GM11168 (cell line): Measurements from ENCODE around the gene RORC.

Experiments used
- in situ Hi-C: fragments of 300-500 bp; cut with MboI; formaldehyde crosslinking; loops from one replicate; pipeline ENCODE4 v1.12.0; 2022; ENCODE audit warnings: low sequenced_read_pairs; ENCODE audit not compliant: unreplicated experiment

Gene RORC

DNA sequence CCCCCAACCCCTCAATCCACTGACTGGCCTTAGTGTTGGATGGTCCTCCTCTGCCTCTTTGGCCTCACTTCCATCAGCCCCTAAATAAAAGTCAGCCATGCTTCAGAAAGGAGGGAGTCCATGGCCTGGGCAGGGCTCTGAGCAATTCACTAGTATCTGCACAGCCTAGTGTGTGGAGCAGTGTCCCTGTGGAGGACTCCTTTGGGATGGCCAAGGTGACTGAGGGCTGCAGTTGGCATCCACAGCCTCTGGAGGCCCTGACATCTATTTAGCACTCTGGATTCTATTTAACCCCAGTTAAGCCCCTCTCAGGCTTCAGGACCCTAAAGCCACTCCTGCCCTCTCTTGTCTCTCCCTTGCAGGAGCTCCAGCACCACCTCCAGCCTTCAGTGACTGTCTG, 18.3 kb upstream of the RORC start:
- in situ Hi-C loops = no loop called here

DNA sequence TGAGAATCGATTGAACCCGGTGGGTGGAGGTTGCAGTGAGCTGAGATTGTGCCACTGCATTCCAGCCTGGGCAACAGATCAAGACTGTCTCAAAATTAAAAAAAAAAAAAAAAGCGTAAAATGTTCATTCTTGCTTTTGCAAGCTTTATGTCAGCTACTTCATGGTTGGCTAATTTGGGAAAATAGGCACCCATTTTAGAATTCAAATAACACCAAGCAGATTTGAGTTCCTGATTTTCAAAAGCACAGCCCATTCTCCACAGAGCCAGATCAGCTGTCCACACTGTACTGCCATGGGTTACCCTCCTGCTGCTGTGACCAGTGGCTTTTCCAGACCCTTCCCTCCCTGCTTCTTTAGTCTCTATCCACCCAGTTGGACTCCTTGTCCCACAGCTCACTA, 17.5 kb upstream of the RORC start:
- in situ Hi-C loops = no loop called here

GRCh38 chr1:151847867-151848596, 16.4 kb upstream of the RORC start:
- in situ Hi-C loops = no loop called here

- in situ Hi-C loops = no loop called here
These were observed 15.2 kb upstream of the RORC start for GRCh38 chr1:151846686-151847237.

DNA sequence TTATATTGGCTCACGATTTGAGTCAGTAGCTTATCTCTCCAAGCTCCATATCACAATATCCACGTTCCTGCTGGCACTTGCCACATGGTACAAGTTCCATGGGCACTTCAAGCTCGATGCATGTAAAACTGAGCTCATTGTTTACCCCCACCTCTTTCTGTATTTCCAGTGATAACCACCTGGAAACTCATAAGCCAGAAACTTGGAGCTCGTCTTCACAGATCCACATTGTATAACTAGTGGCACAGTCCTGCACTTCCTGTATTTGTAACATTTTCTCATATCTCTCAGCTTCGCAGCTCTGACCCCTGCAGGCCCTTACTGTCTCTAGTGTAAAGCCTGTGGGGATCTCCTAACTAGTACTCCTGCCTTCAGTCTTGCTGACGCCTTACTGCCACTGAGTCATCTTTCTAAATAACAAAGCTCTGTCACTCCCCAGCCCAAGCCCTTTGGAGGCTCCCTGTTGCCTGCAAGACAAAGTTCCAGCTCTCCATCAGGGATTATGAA, 14.5 kb upstream of the RORC start:
- in situ Hi-C loops = no loop called here

- in situ Hi-C loops = no loop called here
These were observed 11.8 kb upstream of the RORC start for GRCh38 chr1:151843398-151843797.

DNA sequence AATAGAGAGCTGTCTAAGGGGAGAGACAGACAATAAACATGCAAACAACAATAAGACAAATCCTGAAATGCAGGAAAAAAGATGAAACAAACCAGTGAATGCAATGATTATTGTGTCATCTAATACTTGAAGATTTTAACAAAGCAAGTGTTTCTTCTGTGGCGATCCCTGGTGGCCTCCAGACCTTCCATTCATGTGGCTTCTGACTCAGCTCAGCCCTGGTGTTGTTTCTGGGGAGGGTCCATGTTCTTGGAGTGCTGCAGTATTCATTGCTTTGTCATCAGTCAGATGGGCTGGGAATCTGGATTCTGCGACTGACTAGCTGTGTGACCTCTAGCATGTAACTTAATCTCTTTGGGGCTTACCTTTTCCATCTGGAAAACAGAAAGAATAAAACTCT, 9.5 kb upstream of the RORC start:
- in situ Hi-C loops = no loop called here

GRCh38 chr1:151840421-151840820, 8.8 kb upstream of the RORC start:
- in situ Hi-C loops = no loop called here

GRCh38 chr1:151839457-151840403, 8.1 kb upstream of the RORC start, which contains the start of gene C2CD4D:
TSS of gene C2CD4D (minus strand) at chr1:151839820. CDS start at chr1:151838989, 831 bp downstream.
- in situ Hi-C loops = no loop called here

DNA sequence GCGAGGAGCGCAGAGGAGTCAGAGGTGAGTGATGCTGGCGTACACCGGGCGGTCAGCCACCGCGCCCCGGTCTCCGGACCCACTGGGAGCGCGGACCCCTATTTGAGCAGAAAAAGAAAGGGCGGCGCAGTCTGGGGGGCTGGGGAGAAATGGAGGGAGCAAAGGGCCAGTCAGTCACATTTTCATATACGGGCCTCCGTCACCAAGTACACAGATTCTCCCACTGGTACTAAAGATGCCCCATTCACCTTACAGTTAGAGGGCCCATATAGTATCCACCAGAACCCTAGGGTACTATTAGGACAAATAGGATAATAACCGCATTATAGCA, 7.4 kb upstream of the RORC start:
- in situ Hi-C loops = no loop called here

DNA sequence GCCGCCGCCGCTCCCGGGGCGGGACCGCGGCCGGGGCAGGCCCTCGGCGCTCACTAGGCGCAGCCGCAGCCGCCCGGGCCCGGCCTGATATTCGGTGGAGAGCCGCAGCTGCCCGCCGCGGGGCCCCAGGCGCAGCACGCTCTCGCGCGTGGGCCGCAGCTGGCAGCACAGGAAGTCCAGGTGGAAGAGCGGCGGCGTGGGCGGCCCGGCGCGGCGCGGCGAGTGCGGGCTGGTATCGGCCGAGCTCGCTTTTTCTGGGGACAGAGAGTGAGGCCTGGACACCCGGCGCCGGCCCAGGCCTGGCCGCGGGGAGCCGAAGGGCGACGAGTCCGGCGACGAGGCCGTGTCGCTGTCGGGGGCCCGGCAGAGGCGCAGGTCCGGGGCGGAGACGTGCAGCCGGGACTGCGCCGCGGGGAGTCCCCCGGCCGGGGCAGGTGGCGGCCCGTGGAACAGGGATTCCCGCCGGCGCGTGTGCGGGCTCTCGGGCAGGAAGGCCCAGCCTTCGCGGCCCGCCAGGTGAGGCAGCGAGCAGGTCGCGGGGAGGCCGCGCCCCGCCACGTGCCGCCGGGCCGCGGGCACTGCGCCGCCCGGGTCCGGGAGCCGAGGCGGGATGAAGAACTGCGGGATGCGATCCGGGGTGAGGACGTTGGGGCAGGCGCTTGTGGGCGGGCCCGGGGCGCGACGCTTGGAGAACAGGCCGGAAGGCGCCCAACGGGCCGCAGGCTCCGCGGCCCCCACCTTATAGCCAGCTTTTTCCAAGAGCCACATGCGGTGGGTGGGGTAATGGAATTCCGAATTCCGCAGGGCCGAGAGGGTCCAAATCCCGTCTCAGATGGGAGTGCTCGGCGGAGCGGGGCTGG, 6.8 kb upstream of the RORC start:
- in situ Hi-C loops = no loop called here

DNA sequence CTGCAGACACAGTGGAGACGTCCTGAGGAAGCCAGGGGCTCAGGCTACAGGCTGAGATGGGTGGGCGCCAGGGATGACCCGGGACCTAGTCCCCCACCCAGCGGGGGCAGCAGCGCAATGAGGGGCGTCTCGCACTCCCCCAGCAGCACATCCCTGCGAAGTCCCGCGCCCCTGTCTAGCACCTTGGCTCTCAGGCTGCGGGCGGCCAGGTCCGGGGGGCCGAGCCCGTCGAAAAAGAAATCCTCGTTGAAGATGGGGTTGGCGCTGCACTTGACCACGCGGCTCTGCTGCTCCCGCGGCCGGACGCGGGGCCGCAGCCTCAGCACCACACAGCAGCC, 6.3 kb upstream of the RORC start:
- in situ Hi-C loops = no loop called here

- in situ Hi-C loops = no loop called here
These were observed 5.6 kb upstream of the RORC start for GRCh38 chr1:151837197-151837596.

DNA sequence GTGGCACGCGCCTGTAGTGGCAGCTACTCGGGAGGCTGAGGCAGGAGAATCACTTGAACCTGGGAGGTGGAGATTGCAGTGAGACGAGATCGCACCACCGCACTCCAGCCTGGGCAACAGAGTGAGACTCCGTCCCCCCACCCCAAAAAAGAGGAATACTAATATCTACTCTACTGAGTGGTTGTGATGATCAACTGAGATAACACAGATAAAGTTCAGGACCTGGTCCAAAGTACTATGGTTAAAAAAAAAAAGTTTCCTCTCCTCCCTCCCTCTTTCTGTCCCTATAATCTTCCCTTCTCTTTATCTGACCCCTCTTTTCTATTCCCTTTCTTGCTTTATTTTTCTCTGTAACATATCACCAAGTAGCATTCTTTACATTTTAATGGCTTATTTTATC, 4.0 kb upstream of the RORC start:
- in situ Hi-C loops = no loop called here

DNA sequence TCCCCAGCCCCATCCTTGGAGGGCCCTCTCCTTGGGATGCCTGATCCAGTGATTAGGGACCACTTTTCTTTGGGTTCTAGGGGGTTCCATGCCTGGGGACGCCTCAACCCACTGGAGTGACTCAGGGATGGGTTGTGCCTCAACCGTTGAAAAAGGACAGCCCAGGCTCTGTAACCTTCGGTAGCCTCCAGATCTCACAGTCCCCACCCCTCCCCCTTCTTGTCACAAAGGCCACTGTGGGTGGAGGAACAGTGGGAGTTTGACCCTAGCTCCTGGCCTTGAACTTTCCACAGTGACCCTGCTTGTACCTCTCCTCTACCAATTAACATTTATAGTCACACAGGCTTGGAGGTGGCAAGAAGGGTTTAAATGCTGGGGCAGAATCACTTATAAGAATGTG, 2.6 kb upstream of the RORC start:
- in situ Hi-C loops = no loop called here

DNA sequence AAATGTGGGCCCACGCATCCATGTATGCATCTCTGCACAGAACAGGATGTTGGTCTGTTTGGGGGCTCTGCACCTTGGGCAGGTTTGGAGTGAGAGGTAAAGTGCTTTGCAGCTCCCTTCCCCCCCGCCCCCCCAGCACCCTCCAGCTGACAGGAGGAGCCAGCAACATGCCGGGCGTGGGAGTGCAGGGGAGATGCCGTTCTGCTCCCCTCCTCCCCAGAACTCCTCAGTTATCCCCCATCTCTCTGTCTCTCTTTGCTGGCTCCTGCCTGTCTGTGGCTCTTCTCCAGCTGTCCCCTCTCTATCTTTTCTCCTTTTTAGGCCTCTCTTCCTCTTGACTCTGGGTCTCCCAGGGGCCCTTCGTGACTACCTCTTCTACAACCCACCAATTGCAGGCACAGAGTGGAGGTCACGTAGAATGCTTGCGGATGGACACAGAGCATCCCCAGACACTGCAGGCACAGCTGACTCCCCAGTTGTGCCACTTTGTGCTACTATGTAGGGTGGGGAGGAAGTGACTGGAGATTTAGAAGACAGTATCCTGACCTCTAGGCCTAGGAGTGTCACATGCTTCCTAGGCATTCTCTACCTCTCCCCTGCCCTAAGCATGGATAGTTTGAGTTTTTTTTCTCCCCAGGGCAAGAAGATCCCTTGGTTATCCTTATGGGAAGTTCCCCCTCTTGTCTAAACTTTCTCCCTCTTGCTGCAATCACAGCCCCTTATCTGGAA, 1.7 kb upstream of the RORC start:
- in situ Hi-C loops = no loop called here

GRCh38 chr1:151832318-151832980, 847 bp upstream of the RORC start:
- in situ Hi-C loops = no loop called here

GRCh38 chr1:151831256-151831591, 378 bp downstream of the RORC start:
- in situ Hi-C loops = no loop called here

- in situ Hi-C loops = no loop called here
These were observed 1.5 kb downstream of the RORC start for GRCh38 chr1:151830055-151830454.
